GM23338 (cell line): ENCODE results near the gene NELFB.

Source experiments
- POLR2AphosphoS5 ChIP-seq: IDR thresholded peaks from 2 replicates; pipeline ENCODE4 v1.6.1; 2016; ENCODE audit warnings: antibody characterized with exemption, low read depth
- TF ChIP-seq, protein P1 (sequence below), 2 experiments: fragments of 200-600 bp in 1 of 2; sonication (generic) in 1 of 2; conservative IDR thresholded peaks; 2 replicates each; pipeline versions ENCODE4 v1.5.1 to v1.6.1; 2016 to 2017; ENCODE audit warnings: antibody characterized with exemption in 2 of 2, low read depth in 2 of 2, mild to moderate bottlenecking in 2 of 2, moderate library complexity in 1 of 2

DNA sequence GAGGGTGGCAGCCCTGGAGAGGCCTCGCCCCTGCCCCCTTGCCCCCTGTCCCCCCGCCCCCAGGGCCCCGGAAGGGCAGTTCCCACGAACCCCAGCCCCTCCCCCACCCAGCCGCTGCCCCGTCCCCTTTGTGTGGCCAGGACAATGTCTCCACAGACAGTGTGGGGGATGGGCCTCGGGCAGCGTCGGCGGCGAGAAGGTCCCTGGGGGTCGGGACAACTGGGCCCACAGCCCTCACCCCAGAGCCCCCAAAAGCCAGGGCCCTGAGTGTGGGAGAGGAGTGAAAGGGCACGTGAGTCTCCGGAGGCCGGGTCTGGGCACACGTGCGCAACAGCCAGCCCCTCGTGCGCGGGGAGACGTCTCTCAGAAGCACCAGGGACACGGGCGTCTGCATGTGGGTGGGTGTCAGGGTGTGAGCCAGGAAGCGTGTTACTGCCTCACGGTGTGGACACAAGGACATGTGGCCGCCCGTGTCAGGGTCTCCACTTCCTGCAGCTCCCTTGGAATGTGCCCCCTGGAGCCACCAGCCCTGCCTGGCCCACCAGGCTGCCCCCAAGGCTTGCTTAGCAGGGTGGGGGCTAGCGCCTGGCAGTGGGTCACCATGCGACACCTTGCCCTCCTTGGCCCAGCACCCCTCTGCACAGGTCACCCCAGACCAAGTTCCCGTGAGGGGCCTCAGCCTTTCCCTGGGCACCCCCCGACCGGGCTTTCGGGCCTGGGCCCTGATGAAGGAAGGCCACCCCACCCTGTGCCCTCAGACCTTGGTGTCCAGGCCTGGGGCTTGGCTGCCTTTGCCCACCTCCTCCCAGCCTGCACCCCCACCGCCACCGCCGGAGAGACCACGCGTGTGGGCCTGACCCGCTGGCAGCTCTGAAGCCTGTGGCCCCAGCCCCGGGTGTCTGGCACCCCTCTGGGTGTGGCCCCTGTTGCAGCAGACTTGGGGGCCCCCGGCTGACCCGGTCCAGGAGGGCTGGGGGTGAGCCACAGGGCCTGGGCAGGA lies 59.7 kb downstream of the NELFB start:
- TF ChIP-seq, protein P1, sequence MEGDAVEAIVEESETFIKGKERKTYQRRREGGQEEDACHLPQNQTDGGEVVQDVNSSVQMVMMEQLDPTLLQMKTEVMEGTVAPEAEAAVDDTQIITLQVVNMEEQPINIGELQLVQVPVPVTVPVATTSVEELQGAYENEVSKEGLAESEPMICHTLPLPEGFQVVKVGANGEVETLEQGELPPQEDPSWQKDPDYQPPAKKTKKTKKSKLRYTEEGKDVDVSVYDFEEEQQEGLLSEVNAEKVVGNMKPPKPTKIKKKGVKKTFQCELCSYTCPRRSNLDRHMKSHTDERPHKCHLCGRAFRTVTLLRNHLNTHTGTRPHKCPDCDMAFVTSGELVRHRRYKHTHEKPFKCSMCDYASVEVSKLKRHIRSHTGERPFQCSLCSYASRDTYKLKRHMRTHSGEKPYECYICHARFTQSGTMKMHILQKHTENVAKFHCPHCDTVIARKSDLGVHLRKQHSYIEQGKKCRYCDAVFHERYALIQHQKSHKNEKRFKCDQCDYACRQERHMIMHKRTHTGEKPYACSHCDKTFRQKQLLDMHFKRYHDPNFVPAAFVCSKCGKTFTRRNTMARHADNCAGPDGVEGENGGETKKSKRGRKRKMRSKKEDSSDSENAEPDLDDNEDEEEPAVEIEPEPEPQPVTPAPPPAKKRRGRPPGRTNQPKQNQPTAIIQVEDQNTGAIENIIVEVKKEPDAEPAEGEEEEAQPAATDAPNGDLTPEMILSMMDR (conservative IDR thresholded peaks at IDR 0.05; ENCODE audit: low read depth in 2 of 2) = no peak
- TF ChIP-seq POLR2AphosphoS5 = no peak
